Activated T-cell treated with anti-CD3 and anti-CD28 coated beads, Interleukin-2, amount 50 U/mL, for 72 hours (primary cell): ENCODE data around the gene RBM20. TPM values are rescaled to one million over a fixed set of nuclear protein-coding genes. Genes with fewer than 3 reads are reported as not detected.

ENCODE experiments used
- ATAC-seq, 2 donors: fragments of 150-1000 bp; cut with Tn5 transposase; replicated peaks in 1 of 2; 2 replicates each; pipeline ENCODE4 v1.10.0; 2021; ENCODE audit warnings: moderate library complexity in 2 of 2, mild to moderate bottlenecking in 1 of 2
- DNase-seq, 2 donors: peaks; one replicate each; pipeline ENCODE4 v3.0.0; 2021 to 2022; ENCODE audit warnings: mixed read lengths in 1 of 2
- H3K27ac Mint-ChIP-seq: one replicate; pipeline ENCODE4 v1.8.0; 2022; ENCODE audit warnings: mild to moderate bottlenecking, moderate library complexity, mixed read lengths
- H3K27me3 Mint-ChIP-seq: one replicate; pipeline ENCODE4 v1.8.0; 2022; ENCODE audit warnings: low read depth, mixed read lengths
- H3K36me3 Mint-ChIP-seq, 2 donors: one replicate each; pipeline ENCODE4 v1.8.0; 2022; ENCODE audit warnings: mixed read lengths in 2 of 2, mild to moderate bottlenecking in 1 of 2; ENCODE audit not compliant: insufficient read depth in 2 of 2
- H3K4me1 Mint-ChIP-seq: one replicate; pipeline ENCODE4 v1.8.0; 2022; ENCODE audit warnings: low read depth, mixed read lengths
- H3K4me3 Mint-ChIP-seq, 2 donors: one replicate each; pipeline ENCODE4 v1.8.0; 2022; ENCODE audit warnings: mild to moderate bottlenecking in 2 of 2, mixed read lengths in 2 of 2, moderate library complexity in 2 of 2
- H3K9me3 Mint-ChIP-seq, 2 donors: one replicate each; pipeline ENCODE4 v1.8.0; 2022; ENCODE audit warnings: mixed read lengths in 2 of 2
- total RNA-seq, 2 donors: library from RNA; stranded (reverse); gene quantifications; one replicate each; pipeline ENCODE4 v1.2.3, GENCODE V29; 2022

The RBM20 gene
- total RNA-seq, 2 donors from 2014 or later: 0.37 to 0.72 TPM

DNA sequence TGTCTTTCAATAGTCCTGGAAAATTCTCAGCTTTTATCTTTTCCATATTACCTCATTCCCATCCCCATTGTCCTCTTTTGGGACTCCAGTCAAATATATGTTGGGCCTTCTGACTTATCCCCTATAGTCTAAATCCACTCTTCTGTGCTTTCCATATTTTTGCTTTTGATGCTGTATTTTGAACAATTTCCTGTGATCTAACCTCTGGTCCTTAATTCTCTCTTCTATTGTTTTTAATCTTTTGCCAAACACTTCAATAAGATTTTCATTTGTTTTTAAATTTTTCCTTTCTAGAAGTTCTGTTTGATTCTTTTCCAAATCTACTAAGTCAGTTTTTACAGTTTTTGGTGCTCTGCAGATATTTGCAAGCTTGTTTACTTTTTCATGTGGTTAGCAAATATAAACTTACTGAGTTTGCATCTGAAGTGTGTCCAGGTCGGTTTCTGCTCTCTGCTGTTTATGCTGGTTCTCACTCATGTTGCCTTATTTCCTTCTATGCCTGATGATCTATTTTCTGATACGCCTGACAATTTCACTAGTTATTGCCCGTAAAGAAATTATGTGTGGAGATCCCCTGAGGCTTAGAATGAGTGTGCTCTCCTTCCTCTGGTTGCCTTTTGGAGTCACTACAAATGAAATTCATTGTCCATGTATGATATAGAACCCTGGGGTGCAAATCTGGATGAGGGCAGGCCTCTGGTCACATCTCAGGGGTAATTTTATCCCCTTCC, 110.4 kb downstream of the RBM20 start:
- H3K4me1 Mint-ChIP-seq: peaks cover 57% of the 10 kb centered on the region

GRCh38 chr10:110755781-110756180, 111.6 kb downstream of the RBM20 start:
- H3K9me3 Mint-ChIP-seq: no peaks in the 10 kb centered on the region
- H3K27me3 Mint-ChIP-seq: no peaks in the 10 kb centered on the region
- H3K36me3 Mint-ChIP-seq: peaks cover 2 to 3% of the 10 kb centered on the region in 2 donors
- no peak overlapping the region for H3K4me3 Mint-ChIP-seq
- ATAC-seq (no peak), DNase-seq (no peak)
- H3K4me1 Mint-ChIP-seq: peaks cover 45% of the 10 kb centered on the region
- H3K27ac Mint-ChIP-seq: no peak overlapping the region

More for the DNA sequence above, 110.4 kb downstream of the RBM20 start:
- Mint-ChIP-seq H3K36me3 (peaks cover 3 to 10% of the 10 kb centered on the region in 2 donors), H3K27me3 (no peaks in the 10 kb centered on the region), H3K27ac (peak overlapping the region; percentile 84), H3K4me3 (peak overlapping the region; percentile 45 to 70), H3K9me3 (peaks cover 1 to 4% of the 10 kb centered on the region in 2 donors)
- DNase-seq (no peak), ATAC-seq (peak; percentile 24 to 44)

DNA sequence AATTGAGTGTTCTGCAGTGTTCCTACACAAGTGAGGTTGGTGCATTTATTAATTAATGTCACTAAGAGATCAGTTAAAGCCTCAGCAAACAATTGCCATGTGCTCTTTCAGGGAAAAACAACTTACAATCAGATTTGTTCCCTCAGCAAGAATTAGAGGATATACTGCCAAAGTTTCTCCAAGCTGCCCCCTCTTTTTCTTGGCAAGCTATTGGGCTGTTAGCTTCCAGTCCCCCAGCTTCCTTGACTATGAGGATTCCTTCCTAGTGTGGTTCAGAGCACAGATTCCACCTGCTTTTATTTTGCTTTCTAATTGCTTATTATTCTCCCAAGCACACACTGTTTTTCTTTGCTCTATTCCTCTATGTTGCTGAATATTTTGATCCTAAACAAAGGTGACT, 112.7 kb downstream of the RBM20 start:
- Mint-ChIP-seq H3K27ac (no peak overlapping the region), H3K4me3 (no peak overlapping the region), H3K4me1 (peaks cover 34% of the 10 kb centered on the region), H3K9me3 (no peaks in the 10 kb centered on the region), H3K36me3 (peaks cover 2 to 3% of the 10 kb centered on the region in 2 donors), H3K27me3 (no peaks in the 10 kb centered on the region)
- DNase-seq: no peak
- no peak for ATAC-seq

DNA sequence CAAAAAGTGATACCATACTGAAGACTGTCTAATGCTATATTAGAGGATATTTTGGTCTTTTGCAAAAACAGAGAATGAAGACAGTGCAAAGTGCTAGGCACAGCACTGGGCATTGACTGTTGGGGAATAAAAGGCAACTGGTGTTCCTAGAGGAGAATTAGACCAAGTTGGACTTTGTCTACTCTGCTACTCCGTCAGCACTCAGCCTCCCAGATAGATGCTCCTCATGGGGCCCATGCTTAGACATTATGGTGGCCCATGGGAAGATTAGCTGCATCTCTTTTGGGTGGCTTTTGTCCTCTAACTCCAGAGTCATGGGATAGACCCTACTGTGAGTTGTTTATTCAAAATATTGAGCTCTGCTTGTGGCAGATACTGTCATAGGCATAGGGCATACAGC, 113.5 kb downstream of the RBM20 start:
- Mint-ChIP-seq H3K36me3 (peaks cover 2 to 3% of the 10 kb centered on the region in 2 donors), H3K4me1 (peaks cover 30% of the 10 kb centered on the region), H3K4me3 (no peak overlapping the region), H3K9me3 (no peaks in the 10 kb centered on the region), H3K27me3 (no peaks in the 10 kb centered on the region), H3K27ac (no peak overlapping the region)
- ATAC-seq: no peak
- DNase-seq: no peak

DNA sequence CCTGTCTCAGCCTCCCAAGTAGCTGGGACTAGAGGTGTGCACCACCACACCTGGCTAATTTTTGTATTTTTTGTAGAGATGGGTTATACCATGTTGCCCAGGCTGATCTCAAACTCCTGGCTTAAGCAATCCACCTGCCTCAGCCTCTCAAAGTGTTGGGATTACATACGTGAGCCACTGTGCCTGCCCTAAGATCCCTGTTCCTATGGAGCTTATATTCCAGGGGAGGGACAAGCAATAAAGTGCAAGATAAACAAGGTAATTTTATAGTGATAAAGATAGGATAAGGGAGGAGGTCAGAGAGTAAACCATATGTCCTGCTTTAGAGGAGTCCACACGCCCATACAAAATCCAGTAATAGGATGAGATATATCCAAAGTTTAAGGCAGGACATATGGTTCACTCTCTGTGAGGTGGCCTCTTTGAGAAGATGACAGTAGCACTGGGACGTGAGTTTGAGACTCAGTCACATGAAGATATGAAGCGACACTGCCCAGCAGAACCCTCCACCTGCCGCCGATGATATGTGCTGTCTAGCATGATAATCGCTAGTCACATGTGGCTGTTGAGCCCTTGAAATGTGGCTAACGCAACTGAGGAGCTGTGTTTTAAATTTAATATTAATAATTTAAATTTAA, 114.1 kb downstream of the RBM20 start:
- no peak for DNase-seq
- Mint-ChIP-seq H3K36me3 (peaks cover 2 to 3% of the 10 kb centered on the region in 2 donors), H3K27me3 (peaks cover 2% of the 10 kb centered on the region), H3K4me1 (peaks cover 28% of the 10 kb centered on the region), H3K27ac (no peak overlapping the region), H3K9me3 (no peaks in the 10 kb centered on the region), H3K4me3 (no peak overlapping the region)
- no peak for ATAC-seq

DNA sequence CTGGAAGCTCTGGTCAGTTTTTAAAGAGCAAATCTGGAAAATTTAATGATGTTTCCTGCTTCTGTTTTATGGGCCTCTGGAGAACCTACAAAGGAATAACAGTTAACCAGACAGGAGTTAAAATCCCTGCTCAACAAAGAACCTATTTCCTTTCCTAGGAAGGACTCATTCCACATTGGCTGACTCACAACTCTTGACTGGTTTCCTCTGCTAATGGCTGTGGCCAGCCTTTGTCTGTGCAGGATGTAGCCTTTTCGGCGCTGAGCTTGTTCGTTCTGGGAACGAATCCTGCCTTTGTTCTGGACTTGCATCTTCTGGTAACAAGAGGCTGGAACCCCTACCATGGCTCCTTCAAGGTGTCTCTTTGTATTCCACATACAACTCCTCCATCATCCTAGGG, 114.8 kb downstream of the RBM20 start:
- peaks cover 2% of the 10 kb centered on the region in 2 donors for H3K36me3 Mint-ChIP-seq
- H3K27me3 Mint-ChIP-seq: peaks cover 5% of the 10 kb centered on the region
- H3K4me1 Mint-ChIP-seq: peaks cover 25% of the 10 kb centered on the region
- no peak overlapping the region for H3K4me3 Mint-ChIP-seq
- H3K9me3 Mint-ChIP-seq: no peaks in the 10 kb centered on the region
- no peak overlapping the region for H3K27ac Mint-ChIP-seq
- DNase-seq (no peak), ATAC-seq (no peak)

DNA sequence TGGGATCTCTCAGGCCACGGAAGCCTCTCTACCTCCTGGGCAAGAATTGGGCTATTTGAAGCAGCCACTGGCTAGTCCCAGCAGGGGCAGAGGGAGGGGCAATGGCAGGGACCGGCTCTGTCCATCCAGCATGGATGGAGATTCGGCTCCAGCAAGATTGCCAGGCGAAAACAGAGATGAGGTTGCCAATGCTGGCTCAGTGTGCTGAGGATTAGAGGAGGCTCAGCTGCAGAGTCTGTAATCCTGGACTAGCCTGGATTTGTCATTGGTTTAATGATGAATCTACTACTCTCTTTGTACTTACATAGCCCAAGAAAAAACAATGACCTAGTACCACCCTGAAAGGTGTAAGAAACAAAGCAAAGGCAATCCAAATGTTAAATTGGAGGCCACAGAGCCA, 115.4 kb downstream of the RBM20 start:
- H3K9me3 Mint-ChIP-seq: no peaks in the 10 kb centered on the region
- H3K27me3 Mint-ChIP-seq: peaks cover 5% of the 10 kb centered on the region
- H3K36me3 Mint-ChIP-seq: no peaks in the 10 kb centered on the region
- no peak overlapping the region for H3K27ac Mint-ChIP-seq
- ATAC-seq (no peak), DNase-seq (no peak)
- no peak overlapping the region for H3K4me3 Mint-ChIP-seq
- peaks cover 25% of the 10 kb centered on the region for H3K4me1 Mint-ChIP-seq

DNA sequence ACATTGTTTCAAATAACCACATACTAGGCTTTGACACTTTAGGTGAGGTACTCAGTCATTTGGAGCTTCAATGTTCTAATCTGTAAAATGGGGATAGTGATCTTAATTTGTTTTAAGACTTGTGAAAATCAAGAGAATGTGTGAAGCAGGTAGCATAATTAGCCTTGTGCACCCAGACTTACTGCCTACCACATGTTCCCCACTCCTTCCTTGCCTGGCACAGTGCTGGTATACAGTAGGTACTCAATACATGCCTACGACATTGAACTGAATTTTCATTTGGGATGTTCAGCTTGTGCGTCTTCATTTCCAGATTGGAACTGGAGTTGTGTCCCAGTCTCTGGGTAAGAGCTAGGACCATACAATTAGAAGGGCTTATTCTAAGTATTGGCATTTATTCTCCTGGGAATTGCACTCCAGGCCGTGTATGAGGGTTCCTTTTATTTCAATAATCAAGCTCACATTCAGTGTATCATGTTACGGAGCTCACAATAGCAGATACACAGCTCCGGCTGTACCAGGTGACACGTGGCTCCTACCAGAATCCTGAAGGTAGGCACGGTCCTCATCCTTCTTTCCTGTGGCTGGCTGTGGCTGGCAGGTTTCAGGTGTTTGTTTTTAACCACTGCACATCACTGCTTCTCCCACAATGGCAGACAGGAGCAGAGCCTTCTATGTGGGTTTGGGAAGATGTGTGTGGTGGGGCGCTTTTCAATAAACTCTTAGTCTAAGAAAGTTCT, 118.1 kb downstream of the RBM20 start:
- no peak for ATAC-seq
- H3K4me3 Mint-ChIP-seq: no peak overlapping the region
- no peak for DNase-seq
- no peak overlapping the region for H3K27ac Mint-ChIP-seq
- H3K9me3 Mint-ChIP-seq: no peaks in the 10 kb centered on the region
- H3K36me3 Mint-ChIP-seq: no peaks in the 10 kb centered on the region
- H3K4me1 Mint-ChIP-seq: peaks cover 37% of the 10 kb centered on the region
- peaks cover 5% of the 10 kb centered on the region for H3K27me3 Mint-ChIP-seq

GRCh38 chr10:110762849-110763211, 118.7 kb downstream of the RBM20 start:
- peaks cover 37% of the 10 kb centered on the region for H3K4me1 Mint-ChIP-seq

GRCh38 chr10:110764378-110764777, 120.2 kb downstream of the RBM20 start:
- Mint-ChIP-seq H3K4me1 (peaks cover 43% of the 10 kb centered on the region), H3K9me3 (no peaks in the 10 kb centered on the region), H3K27me3 (peaks cover 5% of the 10 kb centered on the region), H3K4me3 (no peak overlapping the region), H3K36me3 (no peaks in the 10 kb centered on the region), H3K27ac (no peak overlapping the region)
- DNase-seq: no peak
- ATAC-seq: no peak

More at GRCh38 chr10:110762849-110763211, 118.7 kb downstream of the RBM20 start:
- Mint-ChIP-seq H3K36me3 (no peaks in the 10 kb centered on the region), H3K27me3 (peaks cover 5% of the 10 kb centered on the region), H3K4me3 (no peak overlapping the region), H3K27ac (no peak overlapping the region), H3K9me3 (no peaks in the 10 kb centered on the region)
- ATAC-seq (no peak), DNase-seq (no peak)

- H3K9me3 Mint-ChIP-seq: no peaks in the 10 kb centered on the region
- ATAC-seq (peak; percentile 69 to 70), DNase-seq (no peak)
- H3K36me3 Mint-ChIP-seq: no peaks in the 10 kb centered on the region
- H3K27me3 Mint-ChIP-seq: peaks cover 5% of the 10 kb centered on the region
- H3K27ac Mint-ChIP-seq: peak overlapping the region; percentile 16
- peak overlapping the region in 1 of 2 donors; percentile 27 for H3K4me3 Mint-ChIP-seq
- H3K4me1 Mint-ChIP-seq: peaks cover 48% of the 10 kb centered on the region
Observed at GRCh38 chr10:110764793-110765512, 120.8 kb downstream of the RBM20 start.

DNA sequence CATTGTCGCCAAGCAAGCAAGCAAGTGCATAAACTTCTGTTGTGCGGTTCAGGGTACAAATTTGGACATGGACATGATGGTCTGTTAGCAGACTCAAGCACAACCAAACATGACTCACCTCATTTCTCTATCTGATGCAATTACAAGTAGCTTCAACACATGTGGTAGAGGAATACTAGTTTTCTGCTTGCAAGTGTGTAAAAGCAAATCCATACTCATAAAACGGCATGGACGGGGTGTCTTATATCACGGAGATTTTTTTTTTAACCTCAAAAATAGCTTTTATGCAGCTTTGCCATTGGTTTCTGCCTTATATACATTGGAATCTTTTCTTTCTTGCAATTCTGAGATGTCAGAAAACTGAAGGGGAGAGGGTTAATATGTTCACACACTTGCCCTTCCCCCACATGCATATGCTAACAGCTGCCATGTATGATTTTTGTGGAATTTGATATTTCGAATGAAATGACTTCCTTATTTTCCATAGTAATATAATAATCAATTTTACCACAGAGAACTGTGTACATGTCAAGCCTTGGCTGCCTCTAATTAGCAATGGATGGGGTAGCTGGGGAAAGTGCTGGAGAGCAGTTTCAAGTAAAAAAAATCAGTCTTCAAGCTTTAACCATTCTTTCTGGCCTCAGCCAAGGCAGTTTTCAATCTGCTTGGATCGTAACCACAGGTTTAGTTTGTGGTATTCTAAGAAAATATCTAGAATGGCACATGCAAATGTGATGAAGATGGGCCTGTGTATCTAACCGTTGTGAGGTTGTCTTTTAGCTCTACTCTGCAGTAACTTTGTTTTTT, 121.6 kb downstream of the RBM20 start:
- peak overlapping the region; percentile 57 for H3K27ac Mint-ChIP-seq

More for the DNA sequence above, 121.6 kb downstream of the RBM20 start:
- Mint-ChIP-seq H3K36me3 (no peaks in the 10 kb centered on the region), H3K4me3 (peak overlapping the region; percentile 27 to 39), H3K27me3 (peaks cover 6% of the 10 kb centered on the region), H3K9me3 (no peaks in the 10 kb centered on the region), H3K4me1 (peaks cover 55% of the 10 kb centered on the region)
- ATAC-seq: peak; percentile 84
- DNase-seq: no peak
